NB4 (cell line): Measurements from ENCODE around the gene MINAR1.

Experiments used
- DNase-seq: peaks from one replicate; pipeline ENCODE4 v3.0.0; 2010; ENCODE audit warnings: low read depth
- H3K4me3 ChIP-seq: one replicate; pipeline ENCODE4 v1.5.1; 2011; ENCODE audit warnings: mild to moderate bottlenecking, low read depth, low read length, moderate library complexity
- CTCF ChIP-seq: IDR thresholded peaks from one replicate; pipeline ENCODE4 v1.5.1; 2012; ENCODE audit warnings: low read depth, low read length
- MYC ChIP-seq: IDR thresholded peaks from 2 replicates; pipeline ENCODE4 v1.6.1; 2011; ENCODE audit warnings: low read depth, low read length
- POLR2A ChIP-seq: IDR thresholded peaks from 2 replicates; pipeline ENCODE4 v1.6.1; 2011; ENCODE audit warnings: mild to moderate bottlenecking; ENCODE audit not compliant: insufficient read length; ENCODE audit errors: extremely low read depth
- TF ChIP-seq, protein P1 (sequence below): IDR thresholded peaks from 2 replicates; pipeline ENCODE4 v1.6.1; 2011; ENCODE audit warnings: low read depth, low read length

The MINAR1 gene

DNA sequence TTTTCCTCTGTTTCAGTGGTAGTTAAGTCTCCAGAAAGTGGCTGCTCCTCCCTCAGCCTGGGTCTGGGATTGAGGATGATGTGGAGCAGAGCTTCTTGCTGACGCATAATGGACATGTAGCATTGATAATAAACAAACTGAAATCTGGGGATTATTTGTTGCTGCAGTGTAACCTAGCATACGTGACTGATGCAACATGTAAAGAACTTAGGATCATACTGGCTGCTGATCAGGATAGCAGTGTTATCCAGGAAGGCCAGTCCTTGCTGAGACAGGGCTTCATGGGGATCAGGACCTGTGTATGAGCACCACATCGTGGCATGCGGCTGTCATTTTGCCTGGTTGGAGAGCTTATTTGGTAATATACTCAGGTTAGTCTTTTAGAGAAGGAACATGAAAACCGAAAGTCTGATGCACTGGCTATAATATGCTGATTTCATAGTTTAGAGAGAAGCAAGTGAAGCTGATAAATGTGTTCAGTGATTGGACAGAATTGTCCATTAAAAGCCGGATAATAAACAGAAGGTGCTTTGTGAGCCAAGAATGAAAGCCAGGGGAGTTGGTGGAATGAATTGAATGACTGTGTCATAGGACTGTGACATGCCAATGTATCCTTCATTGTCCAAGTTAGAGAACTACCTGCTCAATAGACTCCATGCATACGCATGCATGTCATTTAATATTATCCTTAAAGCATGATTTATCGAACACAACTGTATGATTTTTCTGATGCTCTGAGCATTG, 4.1 kb downstream of the MINAR1 start:
- no peak overlapping the region for H3K4me3 ChIP-seq
- no peak for DNase-seq
- no peak for TF ChIP-seq CTCF
- no peak for TF ChIP-seq POLR2A

GRCh38 chr15:79437275-79438000, 5.3 kb downstream of the MINAR1 start:
- no peak overlapping the region for H3K4me3 ChIP-seq
- TF ChIP-seq MYC (no peak), POLR2A (no peak), CTCF (no peak)
- TF ChIP-seq, protein P1, sequence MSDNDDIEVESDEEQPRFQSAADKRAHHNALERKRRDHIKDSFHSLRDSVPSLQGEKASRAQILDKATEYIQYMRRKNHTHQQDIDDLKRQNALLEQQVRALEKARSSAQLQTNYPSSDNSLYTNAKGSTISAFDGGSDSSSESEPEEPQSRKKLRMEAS = no peak
- no peak for DNase-seq

- TF ChIP-seq POLR2A (no peak), MYC (no peak), CTCF (no peak)
- TF ChIP-seq, protein P1 = no peak
- no peak for DNase-seq
- no peak overlapping the region for H3K4me3 ChIP-seq
Measured at GRCh38 chr15:79439236-79439635, 7.1 kb downstream of the MINAR1 start.

DNA sequence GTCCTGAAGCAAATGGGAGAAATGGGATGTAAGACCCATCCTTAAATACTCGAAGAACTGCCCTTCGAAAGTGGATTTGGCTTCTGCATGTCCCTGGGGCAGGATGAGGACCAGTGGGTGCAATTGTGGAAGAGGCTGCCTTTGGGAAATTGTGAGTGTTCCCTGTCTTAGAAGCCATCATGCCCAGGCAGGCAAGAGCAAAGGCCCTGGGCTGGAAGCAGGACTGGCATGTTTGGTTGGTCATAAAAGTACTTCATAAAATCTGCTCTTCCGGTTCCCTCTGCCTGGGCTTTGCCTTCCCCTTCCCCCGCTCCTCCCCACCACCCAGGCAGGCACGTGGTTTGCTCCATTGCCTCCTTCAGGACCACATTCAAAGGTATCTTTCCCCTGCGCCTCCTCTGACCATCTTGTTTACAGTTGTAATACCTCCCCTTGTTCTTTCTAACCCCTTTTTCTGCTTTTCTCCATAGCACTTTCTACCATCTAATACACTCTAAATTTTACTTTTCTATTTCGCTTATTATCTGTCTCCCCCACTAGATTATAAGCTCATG, 8.3 kb downstream of the MINAR1 start:
- no peak for DNase-seq
- TF ChIP-seq, protein P1 = no peak
- TF ChIP-seq MYC (no peak), CTCF (no peak), POLR2A (no peak)
- no peak overlapping the region for H3K4me3 ChIP-seq

DNA sequence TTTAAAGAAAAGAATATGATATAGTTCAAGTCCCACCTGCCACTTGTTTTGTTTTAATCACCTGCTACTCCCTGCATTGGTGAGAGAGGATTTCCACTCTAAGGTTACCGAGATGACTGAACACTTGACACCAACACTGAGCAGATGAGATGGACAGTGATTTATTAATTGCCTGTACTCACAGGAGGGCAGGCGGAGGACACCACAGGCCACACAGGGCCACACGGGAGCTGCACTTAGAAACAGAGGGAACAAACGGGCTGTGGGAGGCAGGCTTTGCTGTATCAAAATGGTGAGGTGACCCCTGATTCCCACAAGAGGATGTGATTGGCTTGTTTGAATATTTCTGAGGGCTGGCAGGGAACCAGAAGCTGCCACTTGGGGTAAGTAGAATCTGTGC, 10.8 kb downstream of the MINAR1 start:
- no peak overlapping the region for H3K4me3 ChIP-seq
- no peak for DNase-seq
- TF ChIP-seq MYC (no peak), CTCF (no peak), POLR2A (no peak)
- TF ChIP-seq, protein P1 = no peak
